ENCODE measurements around the gene FAF1.
"Not testable (repeated sequence)": the region's sequence is repeated elsewhere in the genome, so short reads cannot be mapped to it uniquely, and the experiment has no call there.

Gene FAF1

DNA sequence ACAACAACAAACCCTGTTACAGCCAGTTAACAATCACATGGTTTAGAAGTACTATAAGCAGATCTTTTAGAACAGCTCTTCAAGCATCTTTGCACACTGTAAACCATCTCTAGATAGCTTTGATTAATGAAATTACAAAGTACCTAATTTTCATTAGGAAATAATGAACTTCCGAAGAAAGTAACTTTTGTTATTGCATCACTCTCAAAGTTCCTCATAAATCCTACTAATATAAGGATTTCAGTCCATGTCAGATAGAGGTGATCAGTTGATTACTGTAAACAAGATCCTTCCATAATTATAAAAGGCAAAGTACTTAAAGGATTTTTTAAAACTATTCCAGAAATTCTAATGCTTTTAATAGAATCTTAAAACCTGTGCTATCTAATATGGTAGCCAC lies 58.2 kb downstream of the FAF1 start:
- no peak for DNase-seq

DNA sequence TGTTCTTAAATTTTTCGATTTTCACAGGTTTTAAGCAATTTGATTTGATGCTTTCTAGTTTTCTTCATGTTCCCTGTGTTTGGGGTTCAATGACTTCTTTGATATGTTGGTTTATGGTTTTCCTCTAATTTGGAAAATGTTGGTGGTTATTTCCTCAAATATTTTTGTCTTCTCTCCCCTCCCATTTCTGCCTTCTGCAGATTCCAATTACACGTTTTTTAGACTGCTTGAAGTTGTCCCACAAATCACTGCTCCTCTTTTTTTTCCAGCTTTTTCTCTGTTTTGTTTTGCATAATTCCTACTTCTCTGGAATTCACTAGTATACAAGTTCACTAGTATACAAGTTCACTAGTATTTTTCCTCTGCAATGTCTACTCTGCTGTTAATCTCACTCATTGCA lies 61.3 kb downstream of the FAF1 start:
- DNase-seq: no peak

DNA sequence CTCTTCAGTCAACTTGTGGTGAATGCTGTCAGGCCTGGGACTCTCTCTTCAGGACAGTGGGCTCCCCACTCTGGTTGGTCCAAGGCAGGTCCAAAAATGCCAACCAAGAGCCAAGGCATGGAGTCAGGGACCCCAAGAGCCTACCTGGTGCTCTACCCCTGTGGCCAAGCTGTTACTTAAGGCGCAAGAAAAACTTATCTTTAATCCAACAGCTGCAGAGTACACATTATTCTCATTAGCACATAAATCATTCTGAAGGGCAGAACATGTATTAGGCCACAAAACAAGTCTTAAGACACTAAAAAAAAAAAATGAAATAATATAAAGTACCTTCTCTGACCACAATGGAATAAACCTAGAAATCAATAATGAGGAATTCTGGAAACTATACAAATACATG lies 65.7 kb downstream of the FAF1 start:
- DNase-seq: no peak

DNA sequence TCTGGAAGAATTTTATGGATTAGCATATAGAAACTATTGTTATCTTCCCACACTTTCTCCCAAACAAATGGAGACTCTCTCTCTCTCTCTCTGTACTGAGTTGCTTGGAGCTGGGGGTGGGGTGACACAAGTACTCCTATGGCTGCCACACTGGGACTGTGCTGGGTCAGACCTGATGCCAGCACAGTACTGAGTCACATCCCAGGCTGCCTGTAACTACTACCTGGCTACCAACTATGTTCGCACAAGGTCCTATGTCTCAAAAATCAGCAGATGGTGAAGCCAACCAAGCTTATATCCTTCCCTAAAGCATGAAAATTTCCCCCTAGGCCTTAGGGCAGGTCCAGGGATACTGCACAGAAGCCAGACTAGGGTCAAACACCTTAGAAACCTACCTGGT lies 66.6 kb downstream of the FAF1 start:
- DNase-seq: no peak

DNA sequence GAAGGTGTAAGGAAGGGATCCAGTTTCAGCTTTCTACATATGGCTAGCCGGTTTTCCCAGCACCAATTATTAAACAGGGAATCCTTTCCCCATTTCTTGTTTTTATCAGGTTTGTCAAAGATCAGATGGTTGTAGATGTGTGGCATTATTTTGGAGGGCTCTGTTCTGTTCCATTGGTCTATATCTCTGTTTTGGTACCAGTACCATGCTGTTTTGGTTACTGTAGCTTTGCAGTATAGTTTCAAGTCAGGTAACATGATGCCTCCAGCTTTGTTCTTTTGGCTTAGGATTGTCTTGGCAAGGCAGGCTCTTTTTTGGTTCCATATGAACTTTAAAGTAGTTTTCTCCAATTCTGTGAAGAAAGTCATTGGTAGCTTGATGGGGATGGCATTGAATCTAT lies 72.5 kb downstream of the FAF1 start:
- DNase-seq: not testable (repeated sequence)

DNA sequence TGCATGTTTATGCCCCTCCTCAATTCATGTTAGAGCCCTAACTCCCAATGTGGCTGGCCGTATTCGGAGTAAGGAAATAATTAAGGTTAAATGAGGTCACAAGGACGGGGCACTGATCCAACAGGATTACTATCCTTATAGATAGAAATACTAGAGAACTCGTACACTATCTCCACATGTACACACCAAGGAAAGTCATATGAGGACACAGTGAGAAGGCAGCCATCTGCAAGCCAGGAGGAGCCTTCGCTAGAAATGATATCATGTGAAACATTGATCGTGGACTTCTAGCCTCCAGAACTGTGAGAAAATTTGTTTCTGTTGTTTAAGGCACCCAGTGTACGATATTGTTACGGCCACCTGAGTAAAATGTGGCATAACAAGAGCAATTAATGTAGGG lies 79.7 kb downstream of the FAF1 start:
- DNase-seq: no peak

DNA sequence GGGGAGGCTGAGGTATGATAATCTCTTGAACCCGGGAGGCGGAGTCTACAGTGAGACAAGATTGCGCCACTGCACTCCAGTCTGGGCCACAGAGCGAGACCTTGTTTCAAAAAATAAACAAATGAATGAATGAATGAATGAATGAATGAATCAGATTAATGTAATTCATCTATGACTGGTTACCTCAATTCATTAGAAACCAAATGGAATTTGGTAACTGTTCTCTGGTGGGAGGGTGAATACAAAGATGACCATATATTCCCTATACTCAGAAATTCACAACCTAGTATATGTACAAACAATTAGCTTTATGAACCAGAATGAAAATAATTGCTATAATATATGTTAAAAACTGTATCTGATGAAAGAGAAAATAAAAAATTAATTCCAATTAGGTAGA lies 80.9 kb downstream of the FAF1 start:
- no peak for DNase-seq

DNA sequence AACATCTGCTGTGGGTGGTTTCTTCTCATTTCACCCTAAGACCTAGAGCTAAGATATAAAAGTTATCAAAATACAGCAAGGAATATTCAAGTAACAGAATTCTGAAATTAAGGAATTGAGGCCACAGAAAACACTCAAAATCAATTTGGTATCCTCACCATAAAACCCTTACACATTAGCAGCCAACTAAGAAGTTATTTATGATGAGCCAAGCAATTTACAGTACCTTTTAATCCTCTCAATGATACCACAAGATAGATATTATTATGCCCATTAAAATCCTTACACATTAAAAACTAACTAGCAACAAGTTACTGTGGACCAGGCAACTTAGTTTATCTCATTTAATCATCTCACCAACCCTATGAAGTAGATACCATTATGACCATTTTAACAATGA lies 81.6 kb downstream of the FAF1 start:
- no peak for DNase-seq

DNA sequence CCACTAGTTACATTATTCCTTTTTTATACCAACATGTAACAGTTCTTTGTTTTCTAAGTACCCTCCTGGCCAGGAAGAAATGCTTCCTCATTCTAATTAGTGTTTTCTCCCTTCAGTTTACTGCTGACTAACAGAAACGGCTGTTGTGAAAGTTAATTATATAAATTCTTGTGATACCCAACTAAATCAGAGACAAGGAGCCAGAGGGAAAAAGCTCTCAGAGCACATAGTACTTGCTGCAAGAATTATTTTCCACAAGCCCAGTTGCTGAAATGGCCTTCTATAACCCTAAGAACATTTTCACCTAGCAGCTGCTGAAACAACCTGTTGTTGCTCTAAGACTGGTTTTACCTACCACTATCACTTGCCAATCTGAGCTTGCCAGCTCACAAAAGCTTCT lies 82.4 kb downstream of the FAF1 start:
- DNase-seq: no peak

DNA sequence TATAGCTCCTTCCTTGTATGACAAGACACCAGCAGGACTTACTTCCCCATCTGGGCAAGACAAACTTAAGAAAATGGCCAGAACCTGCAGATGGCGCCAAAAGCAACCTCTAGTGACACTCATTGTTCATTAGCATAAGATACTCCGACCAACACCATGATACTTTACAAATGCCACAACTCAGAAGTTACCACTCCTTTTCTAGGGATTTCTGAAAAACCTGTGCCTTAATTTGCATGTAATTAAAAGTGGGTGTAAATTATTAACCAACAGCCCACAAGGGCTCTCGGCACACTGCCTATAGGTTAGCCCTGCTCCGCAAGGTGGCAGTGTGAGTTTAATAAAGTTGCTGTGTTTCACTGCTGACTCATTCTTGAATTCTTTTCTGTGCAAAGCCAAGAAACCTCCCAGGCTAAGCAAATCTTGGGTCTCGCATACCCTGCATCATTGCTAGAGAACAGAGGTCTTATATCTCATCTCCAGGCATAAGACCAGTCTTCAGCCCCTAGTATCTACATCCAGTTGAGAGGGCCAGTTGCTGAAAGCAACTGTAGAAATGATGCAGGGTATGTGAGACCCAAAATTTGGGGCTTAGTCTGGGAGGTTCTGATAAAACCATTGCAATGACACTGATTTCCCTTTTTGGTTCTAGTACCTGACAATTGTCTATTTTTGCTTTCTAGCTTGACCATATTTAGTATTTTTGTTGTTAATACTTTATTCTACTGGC lies 86.4 kb downstream of the FAF1 start:
- DNase-seq: peak; percentile 52 to 58

DNA sequence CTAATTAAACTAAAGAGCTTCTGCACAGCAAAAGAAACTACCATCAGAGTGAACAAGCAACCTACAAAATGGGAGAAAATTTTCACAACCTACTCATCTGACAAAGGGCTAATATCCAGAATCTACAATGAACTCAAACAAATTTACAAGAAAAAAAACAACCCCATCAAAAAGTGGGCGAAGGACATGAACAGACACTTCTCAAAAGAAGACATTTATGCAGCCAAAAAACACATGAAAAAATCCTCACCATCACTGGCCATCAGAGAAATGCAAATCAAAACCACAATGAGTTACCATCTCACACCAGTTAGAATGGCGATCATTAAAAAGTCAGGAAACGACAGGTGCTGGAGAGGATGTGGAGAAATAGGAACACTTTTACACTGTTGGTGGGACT lies 95.2 kb downstream of the FAF1 start:
- DNase-seq: not testable (repeated sequence)

DNA sequence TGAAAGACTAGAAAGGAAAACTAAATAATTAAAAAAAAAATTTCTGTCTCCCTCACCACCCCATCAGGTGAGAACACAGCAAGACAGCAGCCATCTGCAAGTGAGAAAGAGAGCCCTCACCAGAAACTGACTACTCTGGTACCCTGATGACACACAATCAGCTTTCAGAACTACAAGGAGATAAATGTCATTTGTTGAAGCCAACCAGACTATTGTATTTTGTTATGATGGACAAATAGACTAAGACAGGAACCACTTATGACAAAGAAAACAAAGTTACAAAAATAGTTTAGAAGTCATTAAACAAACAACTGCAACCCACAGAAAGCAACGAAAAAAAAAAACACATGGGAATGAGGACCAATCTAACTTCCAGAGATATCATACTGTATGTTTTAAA lies 98.3 kb downstream of the FAF1 start:
- DNase-seq: no peak

DNA sequence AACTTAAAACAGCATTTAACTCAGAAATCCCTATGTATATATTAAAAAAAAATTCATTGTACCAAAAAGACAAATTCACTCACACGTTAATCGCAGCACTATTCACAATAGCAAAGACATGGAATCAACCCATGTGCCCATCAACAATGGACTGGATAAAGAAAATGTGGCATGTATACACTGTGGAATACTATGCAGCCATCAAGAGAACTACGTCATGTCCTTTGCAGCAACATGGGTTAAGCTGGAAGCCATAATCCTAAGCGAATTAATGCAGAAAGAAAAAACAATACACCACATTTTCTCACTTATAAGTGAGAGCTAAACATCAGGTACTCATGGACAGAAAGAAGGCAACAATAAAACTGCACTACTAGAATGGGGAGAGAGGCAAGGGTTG lies 99.4 kb downstream of the FAF1 start:
- no peak for DNase-seq

DNA sequence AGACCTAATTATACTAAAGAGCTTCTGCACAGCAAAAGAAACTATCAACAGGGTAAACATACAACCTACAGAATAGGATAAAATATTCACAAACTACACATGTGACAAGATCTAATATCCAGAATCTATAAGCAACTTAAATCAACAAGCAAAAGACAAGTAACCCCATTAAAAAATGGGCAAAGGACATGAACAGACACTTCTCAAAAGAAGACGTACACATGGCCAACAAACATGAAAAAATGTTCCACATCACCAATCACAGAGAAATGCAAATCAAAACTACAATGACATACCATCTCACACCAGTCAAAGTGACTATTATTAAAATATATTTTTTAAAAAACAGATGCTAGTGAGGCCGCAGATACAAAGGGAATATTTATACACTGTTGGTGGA lies 99.8 kb downstream of the FAF1 start:
- DNase-seq: no peak

DNA sequence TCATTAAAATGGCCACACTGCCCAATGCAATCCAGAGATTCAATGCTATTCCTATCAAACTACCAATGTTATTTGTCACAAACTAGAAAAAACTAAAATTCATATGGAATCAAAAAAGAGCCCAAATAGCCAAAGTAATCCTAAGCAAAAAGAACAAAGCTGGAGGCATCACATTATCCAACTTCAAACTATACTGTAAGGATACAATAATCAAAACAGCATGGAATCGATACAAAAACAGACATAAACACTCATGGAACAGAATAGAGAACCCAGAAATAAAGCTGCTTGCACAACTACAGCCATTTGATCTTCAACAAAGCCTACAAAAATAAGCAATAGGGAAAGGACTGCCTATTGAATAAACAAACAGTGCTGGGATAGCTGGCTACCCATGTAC lies 100.4 kb downstream of the FAF1 start:
- no peak for DNase-seq

DNA sequence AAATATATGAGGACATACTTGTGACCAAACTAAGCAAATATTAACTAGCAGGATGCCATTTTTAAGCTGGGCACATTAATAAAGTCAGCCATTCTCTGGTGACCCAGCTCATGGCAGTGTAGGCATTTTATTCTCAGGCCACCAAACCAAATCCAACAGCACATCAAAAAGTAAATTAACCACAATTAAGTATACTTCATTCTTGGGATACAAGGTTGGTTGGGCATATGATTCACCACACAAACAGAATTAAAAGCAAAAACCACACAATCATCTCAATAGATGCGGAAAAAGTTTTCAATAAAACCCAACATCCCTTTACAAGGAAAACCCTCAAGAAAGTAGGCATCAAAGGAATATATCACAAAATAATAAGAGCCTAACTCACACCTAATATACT lies 101.3 kb downstream of the FAF1 start:
- no peak for DNase-seq

DNA sequence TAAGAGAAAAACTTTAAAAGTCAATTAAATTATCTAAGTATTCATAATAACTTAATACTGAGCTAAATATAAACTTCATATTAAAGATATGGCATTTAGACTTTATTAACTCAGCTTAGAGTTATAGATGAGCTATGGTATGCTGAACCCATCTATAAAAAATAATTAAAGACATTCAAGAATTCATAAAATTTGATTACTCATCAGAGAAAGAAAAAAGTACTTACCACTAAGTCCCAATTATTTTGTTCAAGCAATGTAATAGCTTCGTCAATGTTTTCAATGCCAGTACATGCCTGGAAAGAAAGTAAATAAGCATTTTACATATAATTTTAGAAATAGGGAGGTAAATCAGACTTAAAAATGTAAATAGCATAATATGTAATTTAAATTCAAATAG lies 102.4 kb downstream of the FAF1 start:
- no peak for DNase-seq

DNA sequence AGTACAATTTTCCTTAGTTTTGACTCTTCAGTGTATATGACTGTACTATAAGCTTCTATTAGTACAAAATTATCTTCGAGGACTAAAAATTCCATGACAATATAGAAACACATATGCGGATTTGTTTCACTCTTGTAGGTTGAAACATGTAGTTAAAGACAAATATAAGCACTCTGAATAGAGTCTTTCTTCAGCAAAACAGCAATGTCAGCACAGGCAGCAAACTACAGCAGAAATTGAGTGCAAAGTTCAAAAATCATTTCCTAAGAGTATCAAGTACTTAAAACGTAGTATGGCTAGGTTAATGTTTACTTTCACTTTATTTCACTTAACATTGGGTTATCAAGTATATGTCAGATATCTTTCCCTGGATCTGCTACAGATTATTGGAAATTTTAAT lies 106.7 kb downstream of the FAF1 start:
- no peak for DNase-seq

DNA sequence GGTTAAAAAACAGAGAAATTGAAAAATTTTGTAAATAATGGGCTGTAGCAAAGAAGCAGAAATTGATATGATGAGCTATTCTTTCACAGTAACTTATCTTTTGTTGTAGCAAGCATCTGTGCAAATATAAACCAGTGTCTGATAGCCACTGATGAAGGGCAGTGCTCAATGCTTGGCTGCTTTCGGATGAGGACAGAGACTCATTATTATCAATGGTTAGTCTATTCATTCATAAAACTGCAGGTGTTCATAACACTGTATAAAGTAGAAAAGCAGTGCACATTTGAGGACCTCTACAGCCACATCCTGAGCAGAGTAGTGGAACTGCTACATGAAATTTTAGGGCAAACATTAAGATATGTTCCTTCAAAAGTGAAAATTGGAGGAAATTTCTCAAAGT lies 107.2 kb downstream of the FAF1 start:
- no peak for DNase-seq

DNA sequence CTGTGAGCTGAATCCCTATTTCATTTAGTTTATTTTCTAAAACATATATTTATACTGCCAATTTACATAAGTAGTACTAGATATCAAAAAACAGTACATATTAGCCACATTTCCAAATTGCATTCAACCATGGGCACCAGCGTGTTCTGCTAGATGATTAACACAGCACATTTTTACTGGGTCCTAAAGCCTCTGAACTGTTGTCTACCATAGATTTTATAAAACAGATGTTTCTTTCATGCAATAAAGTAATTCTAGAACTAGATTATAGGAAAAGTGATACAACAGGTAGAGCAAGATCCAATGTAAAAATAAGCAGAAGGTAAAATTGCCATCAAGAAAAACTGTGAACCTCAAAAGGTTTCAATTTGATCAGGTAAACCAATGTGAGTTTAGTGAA lies 108.6 kb downstream of the FAF1 start:
- DNase-seq: no peak

DNA sequence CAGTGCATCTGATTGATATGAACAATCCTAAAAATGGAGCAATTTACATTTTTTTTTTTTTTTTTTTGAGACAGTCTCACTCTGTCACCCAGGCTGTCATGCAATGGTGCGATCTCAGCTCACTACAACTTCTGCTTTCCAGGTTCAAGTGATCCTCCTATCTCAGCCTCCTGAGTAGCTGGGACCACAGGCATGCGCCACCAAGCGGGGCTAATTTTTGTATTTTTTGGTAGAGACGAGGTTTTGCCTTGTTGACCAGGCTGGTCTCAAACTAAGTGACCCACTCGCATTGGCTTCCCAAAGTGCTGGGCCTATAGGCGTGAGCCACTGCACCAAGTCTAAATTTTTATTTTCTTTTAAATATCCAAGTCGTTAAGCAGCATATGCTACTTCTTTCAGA lies 109.0 kb downstream of the FAF1 start:
- no peak for DNase-seq

DNA sequence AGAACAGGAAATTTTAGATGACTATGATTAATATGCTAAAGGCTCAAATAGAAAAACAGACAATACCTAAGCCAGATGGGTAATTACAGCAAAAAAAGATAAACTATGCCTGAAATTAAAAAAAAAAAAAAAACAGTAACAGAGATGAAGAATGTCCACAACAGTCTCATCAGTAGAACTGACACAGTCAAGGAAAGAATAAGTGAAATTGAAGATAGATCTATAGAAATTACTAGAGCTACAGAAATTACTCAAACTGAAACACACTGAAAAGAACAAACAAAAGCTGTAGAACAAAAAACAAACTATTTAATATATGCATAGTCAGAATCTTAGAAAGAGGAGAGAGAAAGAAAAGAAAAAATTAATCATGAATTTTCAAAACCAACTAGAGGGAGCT lies 112.8 kb downstream of the FAF1 start:
- DNase-seq: no peak

DNA sequence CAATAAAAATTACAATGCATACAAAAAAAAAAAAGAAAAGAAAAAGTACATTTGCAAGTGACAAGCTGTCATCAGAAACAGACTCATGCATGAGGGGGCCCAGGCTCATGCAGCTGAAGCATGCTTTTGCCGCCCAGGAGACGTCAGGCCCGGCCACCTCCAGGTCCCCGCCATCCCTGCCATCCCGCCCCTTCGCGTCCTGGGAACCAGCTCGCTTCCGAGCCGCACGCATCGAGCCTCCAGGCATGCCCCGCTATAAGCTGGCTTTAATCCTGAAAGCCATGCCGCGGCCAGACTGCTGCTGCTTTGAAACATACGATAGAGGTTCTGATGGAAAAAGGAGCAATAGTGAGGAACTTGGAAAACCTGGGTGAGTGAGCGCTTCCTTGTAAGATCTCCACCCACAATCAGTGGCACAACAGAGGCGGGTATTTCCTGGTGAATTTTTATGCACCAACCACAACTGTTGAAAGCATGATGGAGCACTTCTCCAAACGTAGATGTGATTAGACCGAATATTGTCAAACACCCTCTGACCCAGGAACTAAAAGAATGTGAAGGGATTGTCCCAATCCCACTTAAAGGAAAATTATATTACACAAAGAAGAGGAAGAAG lies 113.7 kb downstream of the FAF1 start:
- no peak for DNase-seq

DNA sequence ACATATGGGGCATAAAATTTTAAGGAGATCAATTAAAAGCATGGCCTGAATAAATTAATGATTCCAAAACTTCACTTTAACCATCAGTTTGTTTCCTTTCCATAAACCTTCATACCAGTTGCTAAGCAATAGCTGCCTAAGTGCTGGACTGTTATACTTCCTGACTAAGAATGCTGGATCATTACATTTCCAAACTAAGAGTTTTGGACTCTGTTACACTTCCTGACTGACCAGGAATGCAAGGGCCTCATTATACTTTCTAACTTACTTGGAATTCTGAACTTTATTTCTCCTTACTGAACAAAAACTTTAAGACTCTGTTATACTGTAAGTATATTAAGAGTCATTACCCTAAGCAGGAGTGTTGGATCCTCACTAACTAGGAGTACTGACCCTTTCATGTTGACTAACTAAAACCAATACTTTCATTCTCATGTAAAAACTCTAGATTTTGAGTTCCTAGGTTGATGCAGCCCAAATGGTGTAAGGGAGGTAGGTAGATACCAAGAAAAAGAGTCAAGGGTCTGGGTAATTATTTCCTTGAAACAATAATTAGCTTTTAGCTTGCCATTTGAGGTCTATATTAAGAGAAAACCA lies 118.2 kb downstream of the FAF1 start:
- DNase-seq: no peak

DNA sequence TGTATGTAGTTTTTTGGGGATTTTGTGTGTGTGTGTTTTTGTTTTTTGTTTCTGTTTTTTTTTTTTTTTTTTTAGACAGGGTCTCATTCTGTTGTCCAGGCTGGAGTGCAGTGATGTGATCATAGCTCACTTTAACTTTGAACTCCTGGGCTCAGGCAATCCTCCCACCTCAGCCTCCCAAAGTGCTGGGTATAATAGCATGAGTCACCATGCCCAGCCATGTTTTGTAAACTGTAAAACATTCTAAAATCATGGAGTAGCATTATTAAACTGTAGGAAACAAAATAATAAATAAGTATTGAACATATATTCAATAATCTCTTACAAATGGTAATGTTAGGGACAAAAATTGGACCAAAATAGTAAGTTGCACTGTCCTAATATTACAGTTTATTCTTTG lies 124.0 kb downstream of the FAF1 start:
- DNase-seq: no peak

Data from stimulated activated CD4-positive, alpha-beta T cell treated with anti-CD3 and anti-CD28 coated beads, Interleukin-4, amount 100 ng/mL, for 4 hours (primary cell).